ENCODE data around the gene MSANTD2.

DNA sequence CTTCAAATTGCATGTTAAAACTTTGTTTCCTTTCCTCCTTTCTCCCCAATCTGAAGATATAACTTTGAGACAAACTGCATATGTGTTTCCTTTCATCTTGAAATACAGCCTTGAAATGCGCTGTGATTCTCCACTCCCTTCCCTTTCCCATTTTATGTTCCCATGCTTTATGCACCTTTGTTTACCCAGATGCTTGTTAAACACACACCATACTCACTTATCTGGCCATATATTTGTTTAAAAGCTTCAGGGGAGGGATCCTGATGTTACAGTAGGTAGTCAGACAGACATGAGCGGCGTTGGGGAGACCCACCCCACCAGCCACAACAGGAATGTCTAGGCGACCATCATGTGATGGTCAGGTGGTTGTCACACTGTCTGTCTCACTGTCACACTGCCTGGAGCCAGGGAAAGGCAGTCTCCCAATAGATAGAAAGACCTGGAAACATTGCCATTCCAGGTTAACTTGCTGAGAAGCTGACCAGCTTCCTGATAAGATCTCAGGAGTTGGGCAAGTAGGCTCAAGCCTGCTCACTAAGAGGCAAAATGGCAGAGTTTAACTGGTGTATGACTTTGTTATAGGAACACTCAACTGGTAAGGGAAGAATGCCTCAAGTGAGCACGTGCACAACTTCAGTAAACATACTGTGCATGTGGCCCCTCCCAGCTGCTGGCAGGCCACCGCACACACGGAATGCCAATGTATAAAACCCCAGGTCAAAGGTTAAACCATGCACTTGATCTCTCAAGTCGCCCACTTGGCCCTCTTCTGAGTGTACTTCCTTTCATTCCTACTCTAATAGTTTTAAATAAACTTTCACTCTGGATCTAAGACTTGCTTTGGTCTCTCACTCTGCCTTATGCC, 23.5 kb upstream of the MSANTD2 start:
- TF ChIP-seq, protein P1, sequence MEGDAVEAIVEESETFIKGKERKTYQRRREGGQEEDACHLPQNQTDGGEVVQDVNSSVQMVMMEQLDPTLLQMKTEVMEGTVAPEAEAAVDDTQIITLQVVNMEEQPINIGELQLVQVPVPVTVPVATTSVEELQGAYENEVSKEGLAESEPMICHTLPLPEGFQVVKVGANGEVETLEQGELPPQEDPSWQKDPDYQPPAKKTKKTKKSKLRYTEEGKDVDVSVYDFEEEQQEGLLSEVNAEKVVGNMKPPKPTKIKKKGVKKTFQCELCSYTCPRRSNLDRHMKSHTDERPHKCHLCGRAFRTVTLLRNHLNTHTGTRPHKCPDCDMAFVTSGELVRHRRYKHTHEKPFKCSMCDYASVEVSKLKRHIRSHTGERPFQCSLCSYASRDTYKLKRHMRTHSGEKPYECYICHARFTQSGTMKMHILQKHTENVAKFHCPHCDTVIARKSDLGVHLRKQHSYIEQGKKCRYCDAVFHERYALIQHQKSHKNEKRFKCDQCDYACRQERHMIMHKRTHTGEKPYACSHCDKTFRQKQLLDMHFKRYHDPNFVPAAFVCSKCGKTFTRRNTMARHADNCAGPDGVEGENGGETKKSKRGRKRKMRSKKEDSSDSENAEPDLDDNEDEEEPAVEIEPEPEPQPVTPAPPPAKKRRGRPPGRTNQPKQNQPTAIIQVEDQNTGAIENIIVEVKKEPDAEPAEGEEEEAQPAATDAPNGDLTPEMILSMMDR (conservative IDR thresholded peaks at IDR 0.05) = no peak
- TF ChIP-seq ZFX (IDR thresholded peaks at IDR 0.05) = no peak
